Heart left ventricle (tissue), 16 donors: ENCODE results near the gene MYBPC2. TPM values are rescaled to one million over a fixed set of nuclear protein-coding genes. Genes with fewer than 3 reads are reported as not detected.

Experiments
- ATAC-seq, 4 donors: fragments of 200-7000 bp; cut with Tn5 transposase; one replicate each; pipeline ENCODE4 v1.9.1; 2020 to 2022; ENCODE audit warnings: moderate library complexity in 4 of 4, mild to moderate bottlenecking in 3 of 4, moderate number of reproducible peaks in 1 of 4
- DNase-seq, 5 donors: peaks; one replicate each; pipeline ENCODE4 v3.0.0-alpha.2; 2020
- H3K27ac ChIP-seq, 12 donors: fragments of 200-600 bp; sonication (generic) in 4 of 12; one replicate each; pipeline versions ENCODE4 v1.5.0 to v1.8.0; 2016 to 2022; ENCODE audit warnings: mild to moderate bottlenecking in 2 of 12
- H3K27me3 ChIP-seq, 9 donors: fragments of 200-600 bp; sonication (generic) in 2 of 9; one replicate each; pipeline versions ENCODE4 v1.5.1 to v1.8.0; 2016 to 2022; ENCODE audit warnings: mild to moderate bottlenecking in 3 of 9
- H3K36me3 ChIP-seq, 9 donors: fragments of 200-600 bp; sonication (generic) in 2 of 9; one replicate each; pipeline versions ENCODE4 v1.5.0 to v1.8.0; 2018 to 2022; ENCODE audit warnings: mild to moderate bottlenecking in 2 of 9
- H3K4me1 ChIP-seq, 12 donors: fragments of 200-600 bp; sonication (generic) in 4 of 12; one replicate each; pipeline versions ENCODE4 v1.5.0 to v1.8.0; 2016 to 2022; ENCODE audit warnings: mild to moderate bottlenecking in 3 of 12
- H3K4me3 ChIP-seq, 12 donors: fragments of 200-600 bp; sonication (generic) in 4 of 12; one replicate each; pipeline versions ENCODE4 v1.5.0 to v1.8.0; 2017 to 2022; ENCODE audit warnings: mild to moderate bottlenecking in 9 of 12, moderate library complexity in 4 of 12
- H3K9me3 ChIP-seq, 12 donors: fragments of 200-600 bp; sonication (generic) in 4 of 12; one replicate each; pipeline versions ENCODE4 v1.5.0 to v1.8.0; 2016 to 2022; ENCODE audit warnings: mild to moderate bottlenecking in 1 of 12
- CTCF ChIP-seq, 12 donors: fragments of 200-600 bp; sonication (generic) in 4 of 12; IDR thresholded peaks; one replicate each; pipeline versions ENCODE4 v1.5.0 to v1.8.0; 2018 to 2022; ENCODE audit warnings: antibody characterized with exemption in 12 of 12, mild to moderate bottlenecking in 5 of 12
- POLR2A ChIP-seq, 2 donors: fragments of 450-650 bp; IDR thresholded peaks; one replicate each; pipeline ENCODE4 v1.6.1; 2017; ENCODE audit warnings: antibody characterized with exemption in 2 of 2, mild to moderate bottlenecking in 2 of 2, moderate library complexity in 2 of 2
- WGBS, 4 donors: extraction: QIAGEN DNeasy Blood & Tissue Kit in 2 of 4; methylation state at CpG; one replicate each; pipeline versions ENCODE4 v1.1.5 to v1.1.7; 2013 to 2018; 5-methylcytosine and 5-hydroxymethylcytosine counted together
- intact Hi-C, 10 donors: fragments of 100-400 bp; cut with DNase I; formaldehyde crosslinking; loops; one replicate each; pipeline versions ENCODE4 v1.11.1 to v1.14.2; 2022
- long read RNA-seq, 3 donors: library from polyadenylated mRNA; unstranded; transcript quantifications; one replicate each; pipeline ENCODE4 v2.0.0, GENCODE V29; 2020 to 2021
- polyA plus RNA-seq, 2 donors: library from polyadenylated mRNA; stranded (reverse); fragments of 200-250 nt; gene quantifications; one replicate each; pipeline ENCODE4 v1.2.3, GENCODE V29; 2013
- total RNA-seq, 9 donors: library from RNA; depleted of rRNA in 2 of 9; stranded (reverse); fragments of >200 nt in 2 of 9; fragmentation: NEBNext Ultra II Directional in 3 of 9; extraction: Animal tissue kit (Norgen Biotek cat#: 25700) in 3 of 9; gene quantifications; one replicate each; pipeline versions ENCODE4 v1.1.0 to v1.2.4, GENCODE V29; 2016 to 2023
- donor health status: ischemic (EF 13 %, LVEDD 7.1; RV severe dilation, severe dysfunction).
- donor health status: healthy with polysubstance abuse.
- donor health status: DM: no; HTN: yes; CAD: no.
- donor health status: DM: no; HTN: no; CAD: no.
- donor health status: ischemic (EF 25% LVEDD 6.9; RV normal size, moderate dysfunction).
- donor health status: ischemic (EF 25% LVEDD 5.7; RV mildly dilated, moderate dysfunction).
- donor health status: healthy.
- donor health status: DM: yes; HTN: yes; CAD: no.
- donor health status: ischemic (EF 35%, LVEDD 5.7; RV mildly dilated, moderate dysfunction).
- donor health status: nonischemic (EF 11% LVEDD 7.7; RV severe dilation, severe dysfunction).
- donor health status: DM: yes; HTN: yes; CAD: no.
- donor health status: PGD.
- donor health status: ischemic (EF 29% LVEDD 5.4; RV normal size, mild dysfunction).
- donor health status: nonischemic (EF 23%, LVEDD 6.1; RV moderate dilation, normal function).

The MYBPC2 gene
- under 1 TPM in 3 of 9 donors, not detected in 6; 0.09 to 0.35 (median 0.28) TPM for total RNA-seq
- polyA plus RNA-seq: not detected
- long read RNA-seq, donor 1: 0 reads
- long read RNA-seq, donor 2: 0 reads
- long read RNA-seq, donor 3: 0 reads

- Histone ChIP-seq H3K36me3 (no peaks in the 10 kb centered on the region), H3K9me3 (no peaks in the 10 kb centered on the region), H3K27me3 (peaks cover 0 to 23% (median 11%) of the 10 kb centered on the region in 9 donors), H3K27ac (peak within 1 kb of the TSS in 10 of 12 donors; percentile 3 to 90 (median 57)), H3K4me3 (peak within 1 kb of the TSS; percentile 42 to 88 (median 65)), H3K4me1 (peaks cover 0 to 30% (median 12%) of the 10 kb centered on the region in 12 donors)
- no peak for TF ChIP-seq CTCF (IDR thresholded peaks at IDR 0.05)
- no peak for TF ChIP-seq POLR2A (IDR thresholded peaks at IDR 0.05)
- ATAC-seq (peak in 1 of 4 donors; percentile 4), DNase-seq (peak in 1 of 5 donors; percentile 35)
- 4 to 5% (median 5%) methylated on average over 18 to 40 of the region's 40 CpGs for WGBS, 4 donors
- intact Hi-C loops: no loop called here
Observed at GRCh38 chr19:50432221-50433028, at the start of gene MYBPC2. Gene MYBPC2, plus strand, starts transcription at chr19:50432892. Its CDS starts 62 bp downstream, at chr19:50432954.

GRCh38 chr19:50383001-50383851 is 49.5 kb upstream of the MYBPC2 start:
- TF ChIP-seq POLR2A (IDR thresholded peaks at IDR 0.05) (no peak), CTCF (IDR thresholded peaks at IDR 0.05) (no peak)
- Histone ChIP-seq H3K9me3 (no peaks in the 10 kb centered on the region), H3K27me3 (no peaks in the 10 kb centered on the region), H3K4me3 (peak overlapping the region in 11 of 12 donors; percentile 6 to 78 (median 66)), H3K27ac (peak overlapping the region; percentile 14 to 92 (median 74)), H3K4me1 (peaks cover 0 to 47% (median 21%) of the 10 kb centered on the region in 12 donors), H3K36me3 (peaks cover 2 to 49% (median 45%) of the 10 kb centered on the region in 9 donors)
- DNase-seq: peak in 1 of 5 donors; percentile 29
- WGBS, 4 donors: 52 to 58% (median 56%) methylated on average over 21 of the region's 21 CpGs
- intact Hi-C loops: no loop called here
- peak in 1 of 4 donors; percentile 0 for ATAC-seq

GRCh38 chr19:50383852-50384684 is 48.6 kb upstream of the MYBPC2 start, which contains the start of gene POLD1:
Gene POLD1, plus strand, starts transcription at chr19:50384347. Its CDS starts 14,505 bp downstream, at chr19:50398852.
- DNase-seq (peak; percentile 97 to 98 (median 97)), ATAC-seq (peak; percentile 93 to 97 (median 95))
- intact Hi-C loops: no loop called here
- 0 to 1% (median 1%) methylated on average over 45 to 78 of the region's 78 CpGs for WGBS, 4 donors
- TF ChIP-seq POLR2A (IDR thresholded peaks at IDR 0.05) (peak in 1 of 2 donors; percentile 53), CTCF (IDR thresholded peaks at IDR 0.05) (peak in 1 of 12 donors; percentile 10)
- peak within 1 kb of the TSS; percentile 14 to 92 (median 74) for H3K27ac ChIP-seq
- H3K36me3 ChIP-seq: peaks cover under 1 to 41% (median 37%) of the 10 kb centered on the region in 9 donors
- no peaks in the 10 kb centered on the region for H3K27me3 ChIP-seq
- peaks cover 0 to 47% (median 21%) of the 10 kb centered on the region in 12 donors for H3K4me1 ChIP-seq
- H3K4me3 ChIP-seq: peak within 1 kb of the TSS; percentile 27 to 78 (median 64)
- no peaks in the 10 kb centered on the region for H3K9me3 ChIP-seq
